Adrenal gland (tissue), 12 donors: ENCODE measurements around the gene PLEKHN1. TPM values are rescaled to one million over a fixed set of nuclear protein-coding genes. Genes with fewer than 3 reads are reported as not detected.
"Not testable (repeated sequence)": the region's sequence is repeated elsewhere in the genome, so short reads cannot be mapped to it uniquely, and the experiment has no call there.

Source experiments
- DNase-seq, 7 donors: peaks; one replicate each; pipeline ENCODE4 v3.0.0-alpha.2; 2019 to 2020
- H3K27ac ChIP-seq, 5 donors: fragments of 200-600 bp; sonication (generic) in 4 of 5; 1 replicate in 3 of 5; 2 replicates in 2 of 5; pipeline versions ENCODE4 v1.5.1 to v1.8.0; 2016 to 2020; ENCODE audit warnings: mild to moderate bottlenecking in 1 of 5
- H3K27me3 ChIP-seq: fragments of 200-600 bp; 2 replicates; pipeline ENCODE4 v1.8.0; 2021
- H3K36me3 ChIP-seq, 2 donors: fragments of 200-600 bp; replicated peaks in 1 of 2; 1 replicate in 1 of 2; 2 replicates in 1 of 2; pipeline versions ENCODE4 v1.5.1 to v1.8.0; 2018 to 2022
- H3K4me1 ChIP-seq, 2 donors: fragments of 200-600 bp; replicated peaks in 1 of 2; 1 replicate in 1 of 2; 2 replicates in 1 of 2; pipeline versions ENCODE4 v1.5.1 to v1.8.0; 2018 to 2021
- H3K4me3 ChIP-seq, 4 donors: fragments of 200-600 bp; sonication (generic) in 3 of 4; one replicate each; pipeline ENCODE4 v1.5.1; 2016 to 2018
- H3K9me3 ChIP-seq, 3 donors: fragments of 200-600 bp; sonication (generic) in 1 of 3; replicated peaks in 1 of 3; 1 replicate in 2 of 3; 2 replicates in 1 of 3; pipeline versions ENCODE4 v1.5.1 to v1.8.0; 2016 to 2021
- CTCF ChIP-seq, 6 experiments: fragments of 450-650 bp in 4 of 6; fragments of 200-600 bp in 2 of 6; sonication (generic) in 1 of 6; IDR thresholded peaks; 1 replicate in 5 of 6; 2 replicates in 1 of 6; pipeline versions ENCODE4 v1.5.1 to v1.8.0; 2016 to 2021; ENCODE audit warnings: antibody characterized with exemption in 6 of 6, mild to moderate bottlenecking in 2 of 6, moderate library complexity in 1 of 6
- POLR2A ChIP-seq, 2 donors: fragments of 450-650 bp; IDR thresholded peaks; one replicate each; pipeline ENCODE4 v1.6.1; 2017; ENCODE audit warnings: antibody characterized with exemption in 2 of 2, mild to moderate bottlenecking in 2 of 2, moderate library complexity in 1 of 2
- WGBS, 4 donors: extraction: QIAGEN DNeasy Blood & Tissue Kit in 2 of 4; methylation state at CpG; one replicate each; pipeline versions ENCODE4 v1.1.5 to v1.1.7; 2013 to 2017; 5-methylcytosine and 5-hydroxymethylcytosine counted together
- intact Hi-C, 2 donors: fragments of 100-400 bp; cut with DNase I; formaldehyde crosslinking; loops; one replicate each; pipeline versions ENCODE4 v1.14.1 to v1.15.0; 2022 to 2023
- polyA plus RNA-seq, 3 donors: library from polyadenylated mRNA; stranded (reverse); fragments of 200-250 nt in 2 of 3; fragments of 350-450 nt in 1 of 3; fragmentation: Illumina TruSeq in 1 of 3; extraction: RNeasy Lipid Tissue Mini Kit (QIAGEN cat#74804) in 1 of 3; gene quantifications; one replicate each; pipeline ENCODE4 v1.2.3, GENCODE V29; 2013 to 2014
- total RNA-seq, 9 donors: library from RNA; depleted of rRNA in 4 of 9; stranded (reverse); fragments of >200 nt in 4 of 9; fragments of 120-200 nt in 1 of 9; fragmentation: NEBNext Ultra II Directional in 1 of 9; extraction: Animal tissue kit (Norgen Biotek cat#: 25700) in 1 of 9; gene quantifications; one replicate each; pipeline versions ENCODE4 v1.1.0 to v1.2.4, GENCODE V29; 2013 to 2023
- donor health status: healthy with polysubstance abuse.
- donor health status: Bipolar disorder and iron deficiency.
- donor health status: DM: yes; HTN: yes; CAD: no.
- donor health status: DM: no; HTN: no; CAD: no.
- donor health status: DM: no; HTN: no; CAD: no.
- donor health status: DM: yes; HTN: yes; CAD: no.

The PLEKHN1 gene
- total and polyA plus RNA-seq, 12 donors = 0.05 to 10.5 (median 1.3) TPM; not detected in 3

GRCh38 chr1:944341-945325 lies 21.6 kb upstream of the PLEKHN1 start:
- H3K4me3 ChIP-seq = no peak overlapping the region
- H3K27ac ChIP-seq = peak overlapping the region in 2 of 5 donors; percentile 91 to 92
- peaks cover 0 to 40% of the 10 kb centered on the region in 2 donors for H3K36me3 ChIP-seq
- DNase-seq = peak in 5 of 7 donors; percentile 29 to 85 (median 56)
- peaks cover 8 to 26% of the 10 kb centered on the region in 2 donors for H3K4me1 ChIP-seq
- H3K27me3 ChIP-seq = peaks cover 29% of the 10 kb centered on the region
- no peak for TF ChIP-seq POLR2A (IDR thresholded peaks at IDR 0.05)
- TF ChIP-seq CTCF (IDR thresholded peaks at IDR 0.05) = no peak
- intact Hi-C loops = no loop called here
- 56 to 76% (median 66%) methylated on average over 18 to 28 of the region's 28 CpGs for WGBS, 4 donors
- no peaks in the 10 kb centered on the region for H3K9me3 ChIP-seq

- TF ChIP-seq CTCF (IDR thresholded peaks at IDR 0.05) = no peak
- no peak for TF ChIP-seq POLR2A (IDR thresholded peaks at IDR 0.05)
- intact Hi-C loops = no loop called here
- no peak overlapping the region for H3K4me3 ChIP-seq
- WGBS, 4 donors = 90 to 97% (median 92%) methylated on average over 22 to 29 of the region's 29 CpGs
- peaks cover 8 to 16% of the 10 kb centered on the region in 2 donors for H3K4me1 ChIP-seq
- peak overlapping the region in 1 of 5 donors; percentile 91 for H3K27ac ChIP-seq
- H3K27me3 ChIP-seq = peaks cover 22% of the 10 kb centered on the region
- no peak for DNase-seq
- H3K9me3 ChIP-seq = no peaks in the 10 kb centered on the region
- peaks cover 0 to 52% of the 10 kb centered on the region in 2 donors for H3K36me3 ChIP-seq
Observed at GRCh38 chr1:945688-946556, 20.4 kb upstream of the PLEKHN1 start.

GRCh38 chr1:946811-947210 lies 19.5 kb upstream of the PLEKHN1 start:
- H3K27ac ChIP-seq, H3K9me3 ChIP-seq, DNase-seq, H3K4me1 ChIP-seq, intact Hi-C loops, H3K4me3 ChIP-seq: not testable (repeated sequence)
- 96 to 97% (median 96%) methylated on average over 6 to 13 of the region's 13 CpGs for WGBS, 4 donors
- H3K36me3 ChIP-seq = peaks cover 0 to 61% of the 10 kb centered on the region in 2 donors
- H3K27me3 ChIP-seq = peaks cover 13% of the 10 kb centered on the region

GRCh38 chr1:947958-948357 lies 18.3 kb upstream of the PLEKHN1 start:
- Histone ChIP-seq H3K27me3 (peaks cover 3% of the 10 kb centered on the region), H3K9me3 (no peaks in the 10 kb centered on the region), H3K4me3 (no peak overlapping the region), H3K36me3 (peaks cover 0 to 72% of the 10 kb centered on the region in 2 donors), H3K27ac (no peak overlapping the region), H3K4me1 (no peaks in the 10 kb centered on the region)
- 88 to 100% (median 95%) methylated on average over 1 to 15 of the region's 15 CpGs for WGBS, 4 donors
- DNase-seq = no peak
- intact Hi-C loops = no loop called here
- TF ChIP-seq CTCF (IDR thresholded peaks at IDR 0.05) (no peak), POLR2A (IDR thresholded peaks at IDR 0.05) (no peak)
